ENCODE measurements around the gene SLC9A2.

DNA sequence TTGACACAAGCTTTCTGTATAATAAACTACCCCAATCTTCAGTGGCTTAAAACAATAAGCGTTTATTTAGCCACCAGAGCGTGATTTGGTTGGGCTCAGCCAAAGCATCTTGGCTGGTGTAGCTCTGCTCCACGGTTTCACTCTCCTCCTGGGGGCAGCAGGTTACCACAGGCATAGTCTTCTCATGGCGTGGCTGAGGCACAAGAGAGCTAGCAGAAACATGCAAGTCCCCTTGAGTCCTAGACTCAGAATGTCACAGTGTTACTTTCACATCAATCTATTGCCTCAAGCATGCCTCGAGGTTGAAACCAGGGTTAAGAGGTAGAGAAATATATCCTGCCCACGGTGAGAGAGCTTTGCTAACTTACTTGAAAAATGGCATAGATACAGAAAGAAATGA lies 19.9 kb upstream of the SLC9A2 start:
- TF ChIP-seq, protein P1, sequence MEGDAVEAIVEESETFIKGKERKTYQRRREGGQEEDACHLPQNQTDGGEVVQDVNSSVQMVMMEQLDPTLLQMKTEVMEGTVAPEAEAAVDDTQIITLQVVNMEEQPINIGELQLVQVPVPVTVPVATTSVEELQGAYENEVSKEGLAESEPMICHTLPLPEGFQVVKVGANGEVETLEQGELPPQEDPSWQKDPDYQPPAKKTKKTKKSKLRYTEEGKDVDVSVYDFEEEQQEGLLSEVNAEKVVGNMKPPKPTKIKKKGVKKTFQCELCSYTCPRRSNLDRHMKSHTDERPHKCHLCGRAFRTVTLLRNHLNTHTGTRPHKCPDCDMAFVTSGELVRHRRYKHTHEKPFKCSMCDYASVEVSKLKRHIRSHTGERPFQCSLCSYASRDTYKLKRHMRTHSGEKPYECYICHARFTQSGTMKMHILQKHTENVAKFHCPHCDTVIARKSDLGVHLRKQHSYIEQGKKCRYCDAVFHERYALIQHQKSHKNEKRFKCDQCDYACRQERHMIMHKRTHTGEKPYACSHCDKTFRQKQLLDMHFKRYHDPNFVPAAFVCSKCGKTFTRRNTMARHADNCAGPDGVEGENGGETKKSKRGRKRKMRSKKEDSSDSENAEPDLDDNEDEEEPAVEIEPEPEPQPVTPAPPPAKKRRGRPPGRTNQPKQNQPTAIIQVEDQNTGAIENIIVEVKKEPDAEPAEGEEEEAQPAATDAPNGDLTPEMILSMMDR (conservative IDR thresholded peaks at IDR 0.05): no peak
- no peak for TF ChIP-seq EZH2 (IDR thresholded peaks at IDR 0.05; ENCODE audit: low read depth)

Measured in PC-9 (cell line).